GM12875 (cell line): ENCODE data around the gene NLRP13.

Source experiments
- H3K4me3 ChIP-seq: one replicate; pipeline ENCODE4 v1.5.1; 2011; ENCODE audit warnings: low read depth, low read length, control low read depth
- CTCF ChIP-seq: IDR thresholded peaks from 2 replicates; pipeline ENCODE4 v1.5.1; 2011; ENCODE audit warnings: low read depth, mild to moderate bottlenecking, control low read depth, inconsistent platforms, low read length, moderate library complexity, borderline replicate concordance; ENCODE audit not compliant: insufficient read depth

Gene NLRP13

DNA sequence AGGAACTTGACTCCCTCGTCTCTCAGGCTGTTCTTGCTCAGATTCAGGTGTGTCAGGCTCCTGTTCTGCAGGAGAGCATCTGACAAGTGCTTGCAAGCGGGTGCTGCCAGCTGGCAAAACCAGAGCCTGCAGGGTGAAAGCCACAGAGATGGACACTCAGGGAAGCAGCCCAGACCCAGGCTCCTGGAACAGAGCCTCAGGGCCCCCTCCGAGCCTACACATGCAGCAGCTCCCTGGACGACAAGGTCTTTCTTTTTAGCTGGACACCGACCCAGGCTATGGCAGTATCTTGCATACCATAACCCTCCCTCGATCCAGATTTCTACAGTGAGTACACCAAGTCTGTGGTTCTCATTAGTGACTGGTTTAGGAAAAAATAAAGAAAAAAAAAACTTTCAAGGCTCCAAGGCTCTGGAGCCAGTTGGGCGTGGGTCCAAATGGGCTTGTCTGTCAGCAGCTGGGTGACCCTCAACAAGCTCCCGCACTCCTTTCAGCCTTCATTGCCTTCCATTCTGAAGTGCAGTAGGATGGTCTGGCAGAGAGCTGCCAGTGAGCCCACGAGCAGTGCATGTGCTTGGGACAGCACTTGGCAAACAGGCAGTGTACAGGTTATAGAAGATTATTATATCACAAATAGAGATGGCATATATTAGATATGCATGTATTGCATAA lies 29.9 kb downstream of the NLRP13 start:
- no peak overlapping the region for H3K4me3 ChIP-seq
- TF ChIP-seq CTCF: no peak

DNA sequence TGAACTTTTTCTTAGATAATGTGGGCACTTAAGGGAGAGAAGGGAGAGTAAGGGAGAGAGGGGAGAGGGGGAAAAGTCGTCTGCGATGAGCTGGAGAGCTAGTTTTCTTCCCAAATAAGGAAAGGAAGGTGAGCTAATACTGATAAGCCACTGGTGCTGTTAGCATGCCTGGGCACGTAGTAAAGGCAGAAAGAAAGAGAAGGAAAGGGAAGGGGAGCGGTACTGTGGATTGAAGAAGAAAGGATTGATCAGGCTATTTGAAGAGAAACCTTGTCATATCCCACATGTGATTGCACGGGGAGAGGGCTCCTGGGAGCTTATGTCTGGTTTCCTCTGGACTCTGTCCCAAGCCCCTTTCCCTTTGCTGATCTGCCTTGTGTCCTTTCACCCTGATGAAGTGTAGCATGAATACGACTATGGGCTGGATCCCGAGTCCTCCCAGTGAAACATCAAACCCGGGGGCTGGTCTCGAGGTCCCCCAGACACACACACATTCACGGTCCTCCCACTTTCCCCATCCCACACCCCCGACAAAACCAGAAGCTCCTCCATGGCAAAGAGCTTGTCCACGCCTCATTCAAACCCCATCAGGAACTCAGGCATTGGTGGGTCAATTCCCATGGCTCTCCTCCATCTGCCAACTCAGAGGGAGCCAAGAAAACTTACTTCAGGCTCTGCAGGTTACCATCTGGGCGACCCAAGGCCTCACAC lies 30.6 kb downstream of the NLRP13 start:
- no peak overlapping the region for H3K4me3 ChIP-seq
- no peak for TF ChIP-seq CTCF

GRCh38 chr19:55898911-55899310 lies 33.2 kb downstream of the NLRP13 start:
- no peak for TF ChIP-seq CTCF
- H3K4me3 ChIP-seq: no peak overlapping the region

GRCh38 chr19:55882626-55883025 lies 49.5 kb downstream of the NLRP13 start:
- TF ChIP-seq CTCF: no peak
- no peak overlapping the region for H3K4me3 ChIP-seq

DNA sequence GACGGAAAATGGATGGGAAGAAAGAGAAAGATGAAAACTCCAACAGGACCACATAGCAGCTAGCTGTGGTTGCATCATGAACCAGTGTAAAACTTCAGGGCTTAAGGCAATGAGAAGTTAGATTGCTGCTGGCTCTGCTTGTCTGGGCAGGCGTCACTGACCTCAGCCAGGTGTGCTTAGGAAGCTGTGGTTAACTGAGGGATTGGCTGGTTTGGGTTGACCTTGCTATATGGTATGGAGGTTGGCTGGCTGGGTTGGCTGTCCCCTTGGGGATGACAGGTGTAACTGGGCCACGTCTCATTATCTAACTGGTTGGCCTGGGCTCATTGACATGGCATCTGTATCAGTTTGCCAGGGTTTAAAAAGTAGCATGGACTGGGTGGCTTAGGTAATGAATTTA lies 54.9 kb downstream of the NLRP13 start:
- no peak overlapping the region for H3K4me3 ChIP-seq
- no peak for TF ChIP-seq CTCF

- no peak for TF ChIP-seq CTCF
- no peak overlapping the region for H3K4me3 ChIP-seq
These were observed 61.4 kb downstream of the NLRP13 start for GRCh38 chr19:55870736-55871135.

DNA sequence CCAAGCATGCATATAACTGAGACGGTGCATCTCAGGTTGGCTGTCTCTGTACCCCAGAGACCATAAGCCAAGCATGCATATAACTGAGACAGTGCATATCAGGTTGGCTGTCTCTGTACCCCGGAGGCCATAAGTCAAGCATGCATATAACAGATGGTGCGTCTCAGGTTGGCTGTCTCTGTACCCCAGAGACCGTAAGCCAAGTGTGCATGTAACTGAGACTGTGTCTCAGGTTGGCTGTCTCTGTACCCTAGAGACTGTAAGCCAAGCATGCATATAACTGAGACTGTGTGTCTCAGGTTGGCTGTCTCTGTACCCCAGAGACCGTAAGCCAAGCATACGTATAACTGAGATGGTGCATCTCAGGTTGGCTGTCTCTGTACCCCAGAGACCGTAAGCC lies 65.0 kb downstream of the NLRP13 start:
- no peak overlapping the region for H3K4me3 ChIP-seq
- no peak for TF ChIP-seq CTCF
